Epithelial cell of prostate (primary cell): ENCODE measurements around the gene RAB25.
"Not testable (repeated sequence)": the region's sequence is repeated elsewhere in the genome, so short reads cannot be mapped to it uniquely, and the experiment has no call there.

ENCODE experiments used
- DNase-seq: peaks from one replicate; pipeline ENCODE4 v3.0.0-alpha.2; 2011; ENCODE audit warnings: low read depth, low spot score
- H3K27ac ChIP-seq: fragments of 450-650 bp; 2 replicates; pipeline ENCODE4 v1.5.1; 2017; ENCODE audit warnings: mild to moderate bottlenecking

The RAB25 gene

DNA sequence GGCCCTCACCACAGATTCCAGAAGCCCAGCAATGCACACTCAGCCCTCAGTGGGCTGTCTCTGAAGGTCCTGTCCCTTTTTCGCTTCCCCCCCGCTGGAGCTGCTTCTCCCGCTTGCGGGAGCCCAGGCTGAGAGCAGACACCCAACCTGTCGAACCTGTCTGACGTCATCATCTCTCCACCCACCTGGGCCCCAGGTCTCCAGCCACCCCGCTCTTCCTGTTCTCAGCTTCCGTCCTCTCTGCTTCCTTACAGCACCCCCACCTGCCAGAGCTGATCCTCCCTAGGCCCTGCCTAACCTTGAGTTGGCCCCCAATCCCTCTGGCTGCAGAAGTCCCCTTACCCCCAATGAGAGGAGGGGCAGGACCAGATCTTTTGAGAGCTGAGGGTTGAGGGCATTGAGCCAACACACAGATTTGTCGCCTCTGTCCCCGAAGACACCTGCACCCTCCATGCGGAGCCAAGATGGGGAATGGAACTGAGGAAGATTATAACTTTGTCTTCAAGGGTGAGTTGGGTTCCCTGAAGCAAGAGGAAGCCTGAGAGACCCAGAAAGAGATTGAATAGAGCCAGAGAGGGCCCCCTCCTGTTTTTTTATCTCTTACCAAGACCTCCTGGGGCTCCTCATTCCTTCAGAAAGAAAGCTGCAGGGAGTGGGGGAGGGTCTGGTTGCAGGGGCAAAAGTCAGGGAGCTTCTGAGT lies at the start of gene RAB25:
Gene RAB25, plus strand, starts transcription at position 224 of the 700 bp plus-strand sequence. Its CDS starts 241 bp downstream, at position 465.
- DNase-seq: peak; percentile 65
- peak within 1 kb of the TSS; percentile 87 for H3K27ac ChIP-seq

DNA sequence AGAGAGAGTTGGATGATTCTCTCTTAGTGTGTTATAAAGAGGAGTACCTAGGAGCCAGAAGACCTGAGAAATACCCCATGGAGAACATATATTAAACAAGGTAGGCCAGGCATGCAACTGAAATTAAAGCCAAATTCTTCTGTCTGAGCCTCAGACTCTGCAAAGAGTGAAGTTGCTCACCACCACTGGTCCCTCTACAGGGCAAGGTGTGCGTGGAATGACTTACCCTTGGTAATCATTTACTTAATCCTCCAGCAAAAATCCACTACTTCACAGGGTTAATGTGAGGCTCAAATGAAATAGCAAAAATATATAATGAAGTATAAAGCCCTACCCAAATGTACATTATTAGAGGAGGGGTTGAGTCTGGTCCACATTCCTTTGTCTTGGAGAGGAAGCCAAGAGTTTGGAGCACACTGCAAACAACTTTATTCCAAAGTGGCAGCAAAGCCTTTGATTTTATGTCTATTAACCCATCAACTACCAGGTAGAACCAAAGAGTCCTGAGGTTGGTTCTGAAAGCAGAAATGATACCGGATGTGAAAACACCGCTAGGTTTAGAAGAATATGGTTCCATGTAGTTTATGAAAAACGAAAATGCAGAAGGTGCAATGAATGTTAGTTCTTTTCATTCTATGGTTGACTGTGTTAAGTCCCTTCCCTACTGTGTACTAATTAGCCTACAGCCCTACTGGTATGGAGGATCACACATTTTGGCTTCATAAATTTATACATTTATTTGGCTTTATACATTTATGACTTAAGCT lies 48.7 kb upstream of the RAB25 start:
- DNase-seq: no peak

DNA sequence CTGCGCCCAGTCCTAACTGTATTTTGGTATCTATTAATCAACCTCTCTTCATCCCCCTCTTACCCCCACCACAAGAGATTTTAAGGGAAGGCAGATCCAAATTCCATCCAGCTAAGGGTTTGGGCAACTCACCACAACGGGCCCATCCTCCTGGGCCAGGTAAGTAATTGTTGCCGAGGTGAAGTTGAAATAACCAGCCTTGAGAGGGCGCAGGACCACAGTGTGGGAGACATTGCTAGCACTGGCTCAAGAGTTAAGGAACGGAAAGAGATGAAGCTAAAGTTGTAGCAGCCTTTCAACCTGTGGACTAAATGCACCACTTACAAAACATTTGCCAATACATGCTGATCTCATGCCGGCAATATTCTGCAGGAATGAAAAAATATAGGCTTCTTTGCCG lies 46.1 kb upstream of the RAB25 start:
- H3K27ac ChIP-seq: no peak overlapping the region
- no peak for DNase-seq

More for the DNA sequence above, 48.7 kb upstream of the RAB25 start:
- H3K27ac ChIP-seq: no peak overlapping the region

DNA sequence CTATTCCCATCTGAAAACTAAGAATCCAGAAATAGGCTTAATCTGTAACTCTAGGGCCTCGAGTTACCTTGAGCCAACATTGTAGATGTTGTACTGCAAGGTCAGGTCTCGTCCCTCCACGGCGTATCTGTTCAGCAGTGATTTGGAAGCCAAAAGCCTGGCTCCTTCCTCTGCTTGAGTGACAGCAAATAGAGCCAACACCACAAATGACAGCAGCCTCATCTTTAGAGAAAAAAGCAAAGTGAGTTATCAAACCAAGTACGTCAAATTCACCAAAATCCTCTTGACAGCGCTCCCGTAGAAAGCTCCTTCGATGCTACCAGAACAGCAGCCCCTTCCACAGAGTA lies 41.0 kb upstream of the RAB25 start:
- H3K27ac ChIP-seq: no peak overlapping the region
- no peak for DNase-seq

DNA sequence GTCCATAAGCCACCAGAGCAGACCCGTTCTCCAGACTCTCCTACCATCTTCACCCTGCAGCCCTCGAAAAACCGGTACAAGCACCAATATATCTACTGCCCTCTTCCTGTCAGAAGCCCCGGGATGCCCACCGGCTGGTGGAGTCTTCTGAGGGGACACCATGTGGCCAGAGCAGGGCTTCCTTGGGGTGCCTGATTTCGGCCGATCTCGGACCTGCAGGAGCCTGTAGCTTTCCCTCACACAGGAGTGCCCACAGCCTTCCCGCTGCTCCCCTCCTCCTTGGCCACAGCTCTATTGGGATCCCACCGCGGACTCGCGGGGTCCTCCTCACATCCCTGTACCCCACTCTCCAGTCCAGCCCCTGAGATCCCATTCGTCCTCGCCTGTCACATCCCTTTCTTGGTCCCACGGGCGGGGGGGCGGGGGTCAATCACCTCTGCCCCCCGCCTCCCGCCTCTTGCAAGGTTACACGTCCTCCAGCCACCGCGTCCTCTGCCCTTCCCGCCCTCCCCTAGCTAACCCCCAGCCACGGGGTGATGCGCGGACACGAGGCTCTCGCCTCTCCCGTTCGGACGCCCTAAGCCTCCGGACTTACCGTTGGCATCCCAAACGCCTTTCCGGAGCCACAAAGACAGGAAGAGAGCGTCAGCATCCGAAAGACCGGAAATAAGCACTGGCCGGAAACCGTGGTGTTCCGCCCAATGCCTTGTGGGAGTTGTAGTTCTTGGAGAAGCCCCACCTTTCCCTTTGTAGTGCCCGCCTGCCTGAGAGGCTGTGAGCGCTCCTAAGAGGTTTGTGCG lies 40.5 kb upstream of the RAB25 start, which contains the start of gene SSR2:
Gene SSR2, minus strand, starts transcription at position 659 of the 800 bp plus-strand sequence. CDS start 784 bp downstream, outside the sequence.
- peak within 1 kb of the TSS; percentile 46 for H3K27ac ChIP-seq
- DNase-seq: peak; percentile 54

DNA sequence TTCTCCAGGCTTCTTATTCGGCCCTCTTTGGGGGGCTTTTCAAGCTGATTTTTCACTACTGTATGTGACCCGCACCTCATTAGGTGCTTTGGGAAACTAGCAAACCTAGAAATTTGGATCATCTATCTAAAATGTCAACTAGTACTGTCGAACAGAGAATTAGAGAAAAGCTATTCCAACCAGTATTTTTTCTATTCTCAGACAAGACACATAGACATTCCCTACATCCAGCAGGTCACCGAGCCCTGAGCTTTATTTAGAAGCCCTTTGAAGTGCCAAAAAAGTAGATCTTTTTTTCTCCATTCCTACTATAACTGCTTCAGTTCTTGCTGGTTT lies 39.9 kb upstream of the RAB25 start:
- H3K27ac ChIP-seq: no peak overlapping the region
- no peak for DNase-seq

DNA sequence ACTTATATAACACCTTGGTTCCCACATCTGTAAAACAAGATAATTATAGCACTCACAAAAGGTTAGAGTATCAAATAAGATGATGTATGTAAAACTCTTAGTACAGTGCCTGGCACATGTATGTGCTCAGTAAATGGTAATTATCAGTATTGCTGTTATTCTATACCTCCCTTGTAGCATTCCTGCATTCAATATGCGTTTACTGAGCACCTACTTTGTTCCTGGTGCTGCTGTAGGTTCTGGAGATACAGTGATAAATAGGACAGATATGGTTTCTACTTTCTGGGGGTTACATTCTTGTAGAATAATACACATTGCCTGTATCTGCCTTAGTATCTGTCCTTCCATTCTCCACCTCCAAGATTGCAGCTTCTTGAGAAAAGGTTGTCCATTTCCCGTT lies 39.0 kb upstream of the RAB25 start:
- DNase-seq: no peak
- no peak overlapping the region for H3K27ac ChIP-seq

DNA sequence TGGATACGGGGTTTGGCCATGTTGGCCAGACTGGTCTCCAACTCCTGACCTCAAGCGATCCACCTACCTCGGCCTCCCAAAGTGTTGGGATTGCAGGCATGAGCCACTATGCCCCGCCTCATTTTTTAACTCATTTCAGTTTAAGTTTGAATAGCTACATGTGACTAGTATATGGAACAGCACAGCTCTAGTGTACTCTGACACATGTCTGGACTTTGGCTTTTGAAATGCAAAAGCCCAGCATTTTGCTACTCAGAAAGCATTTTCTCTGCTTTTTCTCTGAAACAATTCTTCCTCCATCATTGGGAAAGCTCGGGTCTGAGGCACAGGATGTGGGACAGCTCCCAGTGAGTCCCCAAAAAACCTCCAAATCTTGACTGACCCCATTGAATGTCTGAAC lies 36.2 kb upstream of the RAB25 start:
- H3K27ac ChIP-seq: no peak overlapping the region
- no peak for DNase-seq

DNA sequence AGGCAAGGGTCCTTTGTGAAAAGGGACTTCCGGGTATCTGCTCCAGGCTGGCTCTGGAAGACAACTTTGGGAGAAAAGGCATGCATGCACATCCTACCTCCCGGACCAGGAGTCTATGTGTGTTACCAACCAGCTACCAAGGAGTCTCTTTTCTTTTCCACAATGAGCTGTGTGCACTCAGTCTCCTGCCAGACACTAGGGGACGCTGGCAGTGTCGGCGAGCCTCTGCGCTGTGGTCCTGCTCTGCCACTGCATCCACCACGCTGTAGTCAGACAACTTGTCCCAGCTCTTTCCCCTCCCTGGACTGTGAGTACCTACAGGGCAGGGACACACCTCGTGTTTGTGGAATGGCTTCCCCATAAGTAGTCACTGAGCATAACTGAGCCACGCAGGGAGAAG lies 35.1 kb upstream of the RAB25 start:
- DNase-seq: no peak

DNA sequence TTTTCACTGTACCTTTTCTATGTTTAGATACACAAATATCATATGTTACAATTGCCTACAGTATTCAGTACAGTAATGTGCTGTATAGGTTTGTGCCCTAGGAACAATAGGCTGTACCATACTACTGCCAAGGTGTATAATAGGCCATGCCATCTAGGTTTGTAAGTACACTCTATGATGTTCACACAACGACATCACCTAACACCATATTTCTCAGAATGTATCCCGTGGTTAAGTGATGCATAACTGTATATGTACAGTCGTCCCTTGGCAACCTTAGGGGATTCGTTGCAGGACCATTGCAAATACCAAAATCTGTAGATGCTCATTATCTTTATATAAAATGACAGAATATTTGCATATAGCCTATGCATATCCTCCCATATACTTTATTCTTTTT lies 34.4 kb upstream of the RAB25 start:
- no peak overlapping the region for H3K27ac ChIP-seq
- no peak for DNase-seq

More for the DNA sequence above, 35.1 kb upstream of the RAB25 start:
- H3K27ac ChIP-seq: no peak overlapping the region

DNA sequence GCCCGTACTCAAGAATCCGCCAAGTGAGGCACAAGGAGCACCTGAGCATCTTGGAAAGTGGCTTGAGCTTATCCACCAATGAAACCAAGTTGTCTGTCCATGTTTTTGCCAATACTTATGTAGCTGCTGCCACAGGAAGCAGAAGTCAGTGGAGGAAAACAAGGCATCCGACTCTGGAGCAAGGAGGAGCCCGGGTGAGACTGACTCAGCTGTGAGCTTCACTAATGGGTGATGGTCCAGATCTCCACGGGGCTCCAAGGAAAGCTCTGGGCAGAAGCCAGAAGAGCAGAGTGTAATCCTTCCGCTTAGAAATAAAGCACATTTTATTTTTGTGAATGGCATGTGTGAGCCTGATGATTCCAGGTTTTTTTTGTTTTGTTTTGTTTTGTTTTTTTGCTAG lies 27.9 kb upstream of the RAB25 start:
- no peak overlapping the region for H3K27ac ChIP-seq
- DNase-seq: no peak

DNA sequence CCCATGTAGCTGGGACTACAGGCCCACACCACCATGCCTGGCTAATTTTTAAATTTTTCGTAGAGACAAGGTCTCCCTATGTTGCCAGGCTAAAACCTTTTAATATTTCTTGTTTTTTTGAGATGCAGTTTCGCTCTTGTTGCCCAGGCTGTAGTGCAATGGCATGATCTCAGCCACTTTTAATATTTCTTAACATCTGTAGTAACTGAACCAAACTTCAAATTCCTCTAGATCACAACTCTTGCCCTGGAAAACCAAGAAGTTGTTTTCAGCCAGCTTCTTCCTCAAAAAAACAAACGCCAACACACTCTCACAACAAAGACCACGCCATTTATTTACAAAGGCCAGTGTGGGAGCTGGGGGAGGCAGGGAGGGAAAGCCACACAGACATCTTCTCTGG lies 26.0 kb upstream of the RAB25 start:
- not testable (repeated sequence) for H3K27ac ChIP-seq

DNA sequence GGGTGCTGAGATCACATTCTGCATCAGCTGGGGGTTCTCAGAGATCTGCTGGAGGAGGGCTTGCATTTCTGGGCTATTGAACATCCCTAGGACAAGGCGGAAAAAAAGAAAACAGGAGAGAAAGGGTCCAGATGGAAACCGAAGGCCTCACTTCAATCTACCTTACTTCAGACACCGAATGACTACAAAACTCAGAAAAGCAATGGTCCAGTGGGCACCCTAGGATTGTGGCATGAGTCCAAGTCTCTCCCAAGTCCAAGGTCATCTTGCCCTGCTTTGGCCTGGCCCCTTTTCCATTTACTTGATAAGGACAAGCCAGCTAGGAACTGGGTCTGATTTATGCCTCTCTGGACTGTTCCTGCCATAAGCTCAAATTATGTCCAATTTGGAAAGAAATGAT lies 18.1 kb upstream of the RAB25 start:
- no peak overlapping the region for H3K27ac ChIP-seq
- DNase-seq: no peak

More for the DNA sequence above, 26.0 kb upstream of the RAB25 start:
- DNase-seq: not testable (repeated sequence)

DNA sequence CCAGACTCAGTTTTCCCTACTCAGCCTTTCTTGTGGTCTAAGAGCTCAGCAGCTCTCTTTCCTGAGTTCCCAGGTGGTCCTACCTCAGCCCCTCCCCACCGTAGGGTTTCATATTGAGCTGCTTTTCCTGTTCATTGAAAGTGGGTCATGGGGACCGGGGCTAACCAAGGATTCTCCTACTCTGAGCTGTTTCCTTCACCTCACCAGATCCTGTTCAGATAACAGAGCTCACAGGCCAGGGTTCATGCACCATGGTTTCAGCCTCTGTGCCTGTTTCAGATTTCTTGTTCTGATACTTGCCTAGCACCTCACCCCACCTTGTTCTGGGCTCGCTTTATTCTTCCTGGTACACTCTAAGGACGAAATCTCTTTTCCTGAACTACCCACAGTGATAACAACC lies 15.9 kb upstream of the RAB25 start:
- no peak for DNase-seq
- H3K27ac ChIP-seq: no peak overlapping the region

DNA sequence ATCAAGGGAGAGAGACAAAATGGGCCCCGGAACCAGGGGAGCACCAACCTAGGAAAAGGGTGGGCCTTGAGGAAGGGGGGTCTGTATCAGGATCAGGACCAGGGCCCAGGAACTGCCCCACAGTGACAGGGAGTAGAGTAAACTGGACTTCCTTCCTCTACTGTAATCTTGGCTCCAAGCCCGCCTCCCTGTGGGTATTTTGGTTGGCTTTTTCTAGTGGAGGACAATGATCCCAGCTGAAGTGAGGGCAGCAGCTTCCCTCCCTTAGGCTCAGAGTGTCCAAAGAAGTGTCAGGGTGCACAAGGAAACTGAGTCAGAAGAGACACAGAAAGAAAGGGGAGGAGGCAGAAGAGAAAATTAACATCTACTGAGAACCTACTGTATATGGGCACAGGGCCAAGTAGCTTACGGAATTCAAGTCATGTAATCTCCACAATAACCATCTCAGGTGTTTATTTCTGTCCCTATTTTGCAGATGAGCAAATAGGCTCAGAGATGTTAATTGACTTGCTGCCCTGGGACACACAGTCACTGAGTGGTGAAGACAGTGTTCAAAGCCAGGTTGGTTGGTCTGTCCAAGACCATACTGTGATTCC lies 12.2 kb upstream of the RAB25 start:
- no peak overlapping the region for H3K27ac ChIP-seq
- DNase-seq: no peak

DNA sequence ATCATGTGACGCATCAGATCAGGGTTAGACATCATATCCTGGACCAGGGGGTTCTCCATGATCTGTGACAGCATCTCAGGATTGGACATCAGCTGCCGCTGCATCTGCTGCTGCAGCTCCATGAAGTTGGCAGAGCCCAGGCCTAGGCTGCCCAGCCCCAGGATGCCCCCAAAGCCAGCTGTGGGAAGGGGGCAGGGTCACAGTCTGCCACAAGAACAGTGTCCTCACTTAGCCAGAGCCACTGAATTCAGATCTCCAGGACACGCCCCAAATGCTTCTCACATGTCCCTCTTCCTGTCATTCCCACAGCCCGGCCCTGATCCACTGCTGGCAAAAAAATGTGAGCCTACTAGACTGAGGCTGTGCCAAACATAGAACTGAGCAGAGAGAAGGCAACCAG lies 10.6 kb upstream of the RAB25 start:
- DNase-seq: no peak
- H3K27ac ChIP-seq: no peak overlapping the region

DNA sequence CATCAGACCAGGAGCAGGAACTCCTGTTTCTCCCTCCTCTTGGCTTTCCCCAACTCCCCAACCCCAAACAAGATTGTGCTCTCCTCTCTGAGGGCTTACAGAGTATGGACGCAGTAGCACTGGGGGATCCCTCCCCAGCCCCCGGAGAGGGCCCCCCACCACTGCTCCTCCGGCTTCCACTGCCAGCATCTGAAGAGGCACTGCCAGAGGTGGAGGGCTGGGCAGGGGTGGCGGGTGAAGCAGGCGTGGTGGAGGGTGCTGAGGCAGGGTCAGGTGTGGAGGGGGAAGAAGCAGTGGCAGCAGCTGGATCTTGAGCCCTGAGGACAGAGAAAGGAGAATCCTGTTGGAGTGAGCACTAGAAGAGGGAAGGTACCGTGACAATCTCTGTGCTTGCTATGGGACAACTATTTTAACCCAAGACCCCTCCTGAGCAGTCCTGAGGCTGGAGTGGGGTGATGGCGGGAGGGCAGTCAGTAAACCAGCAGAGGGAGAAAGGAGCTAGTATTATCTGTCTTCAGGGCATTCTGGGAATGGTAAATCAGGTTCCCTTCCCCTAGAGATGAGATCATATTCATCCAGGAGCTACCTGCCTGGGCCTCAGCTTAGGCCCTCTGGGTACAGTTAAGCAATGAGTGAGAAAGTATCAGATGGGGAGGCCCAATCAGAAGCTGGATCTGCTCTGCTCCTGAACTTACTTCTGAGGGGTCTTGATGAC lies 9.8 kb upstream of the RAB25 start:
- no peak for DNase-seq
- no peak overlapping the region for H3K27ac ChIP-seq

DNA sequence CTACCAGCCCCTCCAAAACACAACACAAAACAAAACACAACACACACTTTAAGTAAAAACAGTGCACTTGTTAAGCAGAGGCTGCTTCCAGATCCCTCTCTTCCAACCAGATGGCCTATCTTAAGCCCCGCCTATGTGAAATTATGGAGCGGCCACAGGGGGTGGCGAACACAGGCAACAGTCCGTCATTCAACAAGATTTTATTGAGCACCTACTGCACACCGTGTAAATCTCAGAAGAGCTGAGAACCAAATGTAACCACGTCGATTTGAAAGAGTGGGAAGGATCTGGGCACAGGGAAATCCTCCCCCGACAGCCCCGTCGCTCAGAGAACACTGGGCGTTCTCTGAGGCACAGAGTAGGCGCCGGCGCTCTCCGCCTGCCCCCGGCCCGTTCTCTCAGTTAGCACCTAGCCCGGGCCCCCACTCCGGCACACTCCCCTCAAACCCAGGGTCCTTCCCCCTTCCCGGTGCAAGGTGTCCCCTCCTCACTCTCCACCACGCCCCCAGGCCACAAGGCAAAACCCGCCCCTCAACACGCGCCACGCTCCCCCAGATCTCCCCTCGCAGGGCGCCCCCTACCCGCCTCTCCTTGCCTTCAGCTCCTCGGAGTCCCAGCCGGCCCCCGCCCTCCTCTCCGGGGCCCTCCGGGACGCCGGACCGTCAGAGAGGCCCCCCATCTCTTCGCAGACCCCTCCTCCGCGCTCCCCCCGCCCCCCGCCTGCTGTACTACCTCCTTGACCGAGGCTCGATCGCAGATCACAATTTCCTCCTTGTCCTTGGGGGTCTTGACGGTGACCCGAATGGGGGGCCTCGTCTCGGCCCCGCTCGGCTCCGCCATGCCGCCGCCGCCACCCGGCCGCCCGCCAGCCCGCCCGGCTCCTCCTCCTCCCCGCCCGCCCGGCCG lies 7.8 kb upstream of the RAB25 start:
- peak overlapping the region; percentile 90 for H3K27ac ChIP-seq
- DNase-seq: no peak
